Colonic mucosa (tissue), 4 donors: Measurements from ENCODE around the gene ASGR1. TPM values are rescaled to one million over a fixed set of nuclear protein-coding genes. Genes with fewer than 3 reads are reported as not detected.
A peak's percentile ranks its signal among the peaks of the same experiment; 100 is the strongest.

Experiments
- DNase-seq: peaks from one replicate; pipeline ENCODE4 v3.0.0-alpha.2; 2020
- H3K27ac ChIP-seq: fragments of 200-600 bp; one replicate; pipeline ENCODE4 v1.8.0; 2021
- H3K27me3 ChIP-seq: fragments of 200-600 bp; one replicate; pipeline ENCODE4 v1.8.0; 2021
- H3K36me3 ChIP-seq: fragments of 200-600 bp; one replicate; pipeline ENCODE4 v1.8.0; 2021
- H3K4me1 ChIP-seq: fragments of 200-600 bp; one replicate; pipeline ENCODE4 v1.8.0; 2021; ENCODE audit warnings: mild to moderate bottlenecking
- H3K4me3 ChIP-seq: fragments of 200-600 bp; one replicate; pipeline ENCODE4 v1.8.0; 2021
- H3K9ac ChIP-seq, 2 donors: one replicate each; pipeline ENCODE4 v1.7.0; 2013; ENCODE audit warnings: control low read depth in 2 of 2, low read depth in 2 of 2, low read length in 2 of 2
- H3K9me3 ChIP-seq: fragments of 200-600 bp; one replicate; pipeline ENCODE4 v1.8.0; 2021
- CTCF ChIP-seq: fragments of 200-600 bp; IDR thresholded peaks from one replicate; pipeline ENCODE4 v1.8.0; 2022; ENCODE audit warnings: antibody characterized with exemption, mild to moderate bottlenecking
- intact Hi-C: fragments of 100-400 bp; cut with DNase I; formaldehyde crosslinking; loops from one replicate; pipeline ENCODE4 v1.14.1; 2022
- microRNA-seq: library from miRNA; unstranded; fragments of <30 nt; microRNA quantifications from one replicate; pipeline ENCODE4, GENCODE V29; 2019
- total RNA-seq, 2 donors: library from RNA; stranded (reverse); fragmentation: NEBNext Ultra II Directional in 1 of 2; extraction: Animal tissue kit (Norgen Biotek cat#: 25700) in 1 of 2; gene quantifications; one replicate each; pipeline ENCODE4 v1.2.1, GENCODE V29; 2021
- donor health status: healthy.
- donor health status: DM: no; HTN: no; CAD: no.
- donor health status: DM: no; HTN: no; CAD: no.

Gene ASGR1
- total RNA-seq, 2 donors from 2014 or later: 0.47 to 1.1 TPM

GRCh38 chr17:7124923-7125322 lies 54.2 kb downstream of the ASGR1 start:
- Histone ChIP-seq H3K4me3 (no peak overlapping the region), H3K9me3 (no peaks in the 10 kb centered on the region), H3K36me3 (no peaks in the 10 kb centered on the region), H3K27me3 (no peaks in the 10 kb centered on the region), H3K27ac (no peak overlapping the region), H3K4me1 (no peaks in the 10 kb centered on the region), H3K9ac (no peak overlapping the region)
- TF ChIP-seq CTCF: no peak
- no peak for DNase-seq
- intact Hi-C loops: no loop called here

DNA sequence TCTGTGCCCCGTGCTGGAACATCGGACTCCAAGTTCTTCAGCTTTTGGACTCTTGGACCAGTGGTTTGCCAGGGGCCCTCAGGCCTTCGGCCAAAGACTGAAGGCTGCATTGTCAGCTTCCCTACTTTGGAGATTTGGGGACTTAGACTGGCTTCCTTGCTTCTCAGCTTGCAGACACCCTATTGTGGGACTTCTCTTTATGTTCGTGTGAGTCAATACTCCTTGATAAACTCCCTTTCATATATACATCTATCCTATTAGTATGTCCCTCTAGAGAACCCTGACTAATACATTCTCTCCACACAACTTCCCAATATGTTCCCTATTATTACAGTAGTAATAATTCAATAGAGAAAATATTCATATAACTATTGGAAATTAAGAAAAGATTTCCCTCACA lies 55.3 kb downstream of the ASGR1 start:
- Histone ChIP-seq H3K4me1 (no peaks in the 10 kb centered on the region), H3K36me3 (no peaks in the 10 kb centered on the region), H3K9ac (no peak overlapping the region), H3K27ac (no peak overlapping the region), H3K4me3 (no peak overlapping the region), H3K9me3 (no peaks in the 10 kb centered on the region), H3K27me3 (no peaks in the 10 kb centered on the region)
- intact Hi-C loops: no loop called here
- TF ChIP-seq CTCF: no peak
- DNase-seq: no peak

Small RNA genes within 50 kb of the gene (microRNA-seq; reads per million reads assigned to microRNA genes)
- gene MIR324: 1,490 reads per million, percentile 83 among the genes with 10 or more reads in this experiment

Other genes with a start within 250 kb of the ASGR1 start
- 1 to 10 TPM in 1 of 2 donors, not detected in 1; 2.0 TPM for gene ALOX12, start 183.3 kb downstream of the ASGR1 start, total RNA-seq
- 100 to 1,000 TPM; 190 to 204 TPM for gene RNASEK, start 166.7 kb downstream of the ASGR1 start, total RNA-seq
- 1 to 10 TPM in 1 of 2 donors, under 1 TPM in 1; 0.89 to 7.3 TPM for gene BCL6B, start 156.3 kb downstream of the ASGR1 start, total RNA-seq
- gene SLC16A13, start 143.4 kb downstream of the ASGR1 start, total RNA-seq: 10 to 100 TPM; 11.0 to 13.9 TPM
- gene SLC16A11, start 135.3 kb downstream of the ASGR1 start, total RNA-seq: under 1 TPM; 0.22 to 0.40 TPM
- gene CLEC10A, start 99.1 kb downstream of the ASGR1 start, total RNA-seq: 1 to 10 TPM in 1 of 2 donors, under 1 TPM in 1; 0.96 to 9.7 TPM
- gene ASGR2, start 64.5 kb downstream of the ASGR1 start, total RNA-seq: under 1 TPM; 0.45 to 0.49 TPM
- 1 to 10 TPM; 4.8 to 5.6 TPM for gene DLG4, start 40.5 kb upstream of the ASGR1 start, total RNA-seq
- gene ACADVL, start 40.6 kb upstream of the ASGR1 start, total RNA-seq: 100 to 1,000 TPM; 606 to 859 TPM
- 10 to 100 TPM; 32.4 to 42.4 TPM for gene DVL2, start 55.1 kb upstream of the ASGR1 start, total RNA-seq
- 10 to 100 TPM; 29.8 to 38.6 TPM for gene PHF23, start 60.1 kb upstream of the ASGR1 start, total RNA-seq
- gene GABARAP, start 63.1 kb upstream of the ASGR1 start, total RNA-seq: 100 to 1,000 TPM; 378 to 513 TPM
- 100 to 1,000 TPM; 124 to 145 TPM for gene CTDNEP1, start 72.4 kb upstream of the ASGR1 start, total RNA-seq
- gene ELP5, start 72.8 kb upstream of the ASGR1 start, total RNA-seq: 10 to 100 TPM; 34.4 to 77.9 TPM
- 100 to 1,000 TPM; 798 to 919 TPM for gene CLDN7, start 83.1 kb upstream of the ASGR1 start, total RNA-seq
- 1 to 10 TPM; 1.9 to 5.7 TPM for gene SLC2A4, start 102.3 kb upstream of the ASGR1 start, total RNA-seq
- gene YBX2, start 115.3 kb upstream of the ASGR1 start, total RNA-seq: 10 to 100 TPM; 22.1 to 40.4 TPM
- gene EIF5A, start 128.3 kb upstream of the ASGR1 start, total RNA-seq: 100 to 1,000 TPM; 367 to 917 TPM
- 10 to 100 TPM; 53.8 to 85.7 TPM for gene GPS2, start 136.0 kb upstream of the ASGR1 start, total RNA-seq
- gene NEURL4, start 150.0 kb upstream of the ASGR1 start, total RNA-seq: 10 to 100 TPM; 30.2 to 55.8 TPM
- 10 to 100 TPM in 1 of 2 donors, 1 to 10 TPM in 1; 7.4 to 12.1 TPM for gene ACAP1, start 157.2 kb upstream of the ASGR1 start, total RNA-seq
- 10 to 100 TPM in 1 of 2 donors, 1 to 10 TPM in 1; 5.6 to 12.6 TPM for gene KCTD11, start 172.8 kb upstream of the ASGR1 start, total RNA-seq
- gene TMEM95, start 175.8 kb upstream of the ASGR1 start, total RNA-seq: not detected
- gene TNK1, start 201.7 kb upstream of the ASGR1 start, total RNA-seq: 10 to 100 TPM; 18.0 to 22.6 TPM
- gene PLSCR3, start 215.2 kb upstream of the ASGR1 start, total RNA-seq: 10 to 100 TPM; 11.0 to 12.0 TPM
- 100 to 1,000 TPM in 1 of 2 donors, 10 to 100 TPM in 1; 88.2 to 101 TPM for gene TMEM256, start 224.7 kb upstream of the ASGR1 start, total RNA-seq
- 1 to 10 TPM; 2.5 to 5.0 TPM for gene NLGN2, start 228.5 kb upstream of the ASGR1 start, total RNA-seq
- not detected for gene SPEM1, start 241.0 kb upstream of the ASGR1 start, total RNA-seq
- gene SPEM2, start 246.2 kb upstream of the ASGR1 start, total RNA-seq: not detected
- gene SPEM3, start 249.5 kb upstream of the ASGR1 start, total RNA-seq: not detected